ENCODE results near the gene CCM2. TPM values are rescaled to one million over a fixed set of nuclear protein-coding genes. Genes with fewer than 3 reads are reported as not detected.

The CCM2 gene
- total RNA-seq, 3 donors from 2014 or later (not counting 1 experiment from before 2014, with no cell fraction given) = 66.2 to 104 (median 97.5) TPM

- TF ChIP-seq CTCF (IDR thresholded peaks at IDR 0.05) = no peak
- H3K4me3 ChIP-seq (ENCODE audit: low read length) = peak overlapping the region; percentile 88
- peak overlapping the region; percentile 90 for H3K4me3 Mint-ChIP-seq
- 0% methylated on average over 4 of the region's 4 CpGs for WGBS (ENCODE audit: insufficient coverage)
- no peaks in the 10 kb centered on the region for H3K27me3 Mint-ChIP-seq (ENCODE audit: low read depth in 2 of 2)
- H3K27ac ChIP-seq (ENCODE audit: low read length) = peak overlapping the region; percentile 78
- H3K4me1 Mint-ChIP-seq = peaks cover 68 to 74% of the 10 kb centered on the region in 2 donors
- no peaks in the 10 kb centered on the region for H3K36me3 Mint-ChIP-seq
- peaks cover 60% of the 10 kb centered on the region for H3K4me1 ChIP-seq (ENCODE audit: control insufficient read depth, insufficient read depth, low read length)
- peaks cover 7% of the 10 kb centered on the region for H3K36me3 ChIP-seq (ENCODE audit: control insufficient read depth, insufficient read depth, low read length)
- no peaks in the 10 kb centered on the region for H3K9me3 Mint-ChIP-seq
- no peaks in the 10 kb centered on the region for H3K27me3 ChIP-seq (ENCODE audit: control insufficient read depth, insufficient read depth, low read length)
- intact Hi-C loops (cut with micrococcal nuclease) = loop anchor here (2.0 to 10.0 kb wide), 6 partner anchors 27 to 183 kb away; partner anchors contain the start of genes CCM2, H2AZ2 and MYO1G
- H3K27ac Mint-ChIP-seq = peak overlapping the region; percentile 83 to 97
- no peaks in the 10 kb centered on the region for H3K9me3 ChIP-seq (ENCODE audit: control insufficient read depth, insufficient read depth, low read length)
- ATAC-seq (peak; percentile 10 to 23 (median 13)), DNase-seq (no peak)
Measured at GRCh38 chr7:45027774-45028114, 27.7 kb downstream of the CCM2 start.

GRCh38 chr7:45028138-45028919 lies 28.3 kb downstream of the CCM2 start:
- Mint-ChIP-seq H3K36me3 (no peaks in the 10 kb centered on the region), H3K4me1 (peaks cover 72 to 80% of the 10 kb centered on the region in 2 donors), H3K9me3 (no peaks in the 10 kb centered on the region), H3K27ac (peak overlapping the region; percentile 83 to 97), H3K4me3 (peak overlapping the region; percentile 90), H3K27me3 (ENCODE audit: low read depth in 2 of 2) (no peaks in the 10 kb centered on the region)
- DNase-seq (peak in 1 of 2 donors; percentile 34), ATAC-seq (peak in 2 of 3 donors; percentile 43 to 48)
- no peak for TF ChIP-seq CTCF (IDR thresholded peaks at IDR 0.05)
- H3K4me1 ChIP-seq (ENCODE audit: control insufficient read depth, insufficient read depth, low read length) = peaks cover 66% of the 10 kb centered on the region
- H3K36me3 ChIP-seq (ENCODE audit: control insufficient read depth, insufficient read depth, low read length) = peaks cover 7% of the 10 kb centered on the region
- WGBS (ENCODE audit: insufficient coverage) = 6% methylated on average over 17 of the region's 17 CpGs
- H3K9me3 ChIP-seq (ENCODE audit: control insufficient read depth, insufficient read depth, low read length) = no peaks in the 10 kb centered on the region
- peak overlapping the region; percentile 78 for H3K27ac ChIP-seq (ENCODE audit: low read length)
- peak overlapping the region; percentile 88 for H3K4me3 ChIP-seq (ENCODE audit: low read length)
- H3K27me3 ChIP-seq (ENCODE audit: control insufficient read depth, insufficient read depth, low read length) = no peaks in the 10 kb centered on the region
- intact Hi-C loops (cut with micrococcal nuclease) = loop anchor here (5.0 to 10.0 kb wide), 3 partner anchors 46 to 184 kb away; partner anchors contain the start of gene H2AZ2

- intact Hi-C loops (cut with micrococcal nuclease) = loop anchor here (5.0 to 10.0 kb wide), 3 partner anchors 46 to 184 kb away; partner anchors contain the start of gene H2AZ2
- Mint-ChIP-seq H3K4me1 (peaks cover 78 to 84% of the 10 kb centered on the region in 2 donors), H3K27me3 (ENCODE audit: low read depth in 2 of 2) (no peaks in the 10 kb centered on the region), H3K36me3 (no peaks in the 10 kb centered on the region), H3K4me3 (peak overlapping the region; percentile 90), H3K9me3 (no peaks in the 10 kb centered on the region), H3K27ac (peak overlapping the region; percentile 83 to 97)
- Histone ChIP-seq H3K9me3 (ENCODE audit: control insufficient read depth, insufficient read depth, low read length) (no peaks in the 10 kb centered on the region), H3K27me3 (ENCODE audit: control insufficient read depth, insufficient read depth, low read length) (no peaks in the 10 kb centered on the region), H3K27ac (ENCODE audit: low read length) (peak overlapping the region; percentile 78), H3K4me1 (ENCODE audit: control insufficient read depth, insufficient read depth, low read length) (peaks cover 72% of the 10 kb centered on the region), H3K4me3 (ENCODE audit: low read length) (peak overlapping the region; percentile 88), H3K36me3 (ENCODE audit: control insufficient read depth, insufficient read depth, low read length) (peaks cover 7% of the 10 kb centered on the region)
- TF ChIP-seq CTCF (IDR thresholded peaks at IDR 0.05) = no peak
- peak in 1 of 2 donors; percentile 30 for DNase-seq
- WGBS (ENCODE audit: insufficient coverage) = 20% methylated on average over 4 of the region's 7 CpGs
- peak in 2 of 3 donors; percentile 21 to 31 for ATAC-seq
Measured at GRCh38 chr7:45028920-45029344, 28.9 kb downstream of the CCM2 start.
